K562 (cell line): ENCODE data around the gene GARNL3. TPM values are rescaled to one million over a fixed set of nuclear protein-coding genes. Genes with fewer than 3 reads are reported as not detected.

Source experiments
- EP400 ChIP-seq: fragments of 450-650 bp; IDR thresholded peaks from 2 replicates; pipeline ENCODE4 v1.6.1; 2017; ENCODE audit warnings: antibody characterized with exemption, mild to moderate bottlenecking, moderate library complexity
- FUS ChIP-seq: fragments of 200-400 bp; formaldehyde crosslinking; optimal IDR thresholded peaks from 2 replicates; pipeline ENCODE3; 2017; ENCODE audit warnings: low read depth, low read length
- KDM5B ChIP-seq: fragments of 200-600 bp; sonication (generic); IDR thresholded peaks from 2 replicates; pipeline ENCODE4 v1.6.1; 2012; ENCODE audit warnings: low read depth, mild to moderate bottlenecking, moderate library complexity, low read length, control low read depth, inconsistent platforms; ENCODE audit not compliant: insufficient replicate concordance
- MCM5 ChIP-seq: fragments of 450-650 bp; IDR thresholded peaks from 2 replicates; pipeline ENCODE4 v1.6.1; 2016; ENCODE audit warnings: low read depth
- PRMT5 ChIP-seq: sonication (generic); formaldehyde crosslinking; IDR thresholded peaks from 2 replicates; pipeline ENCODE4 v1.5.0; 2020; ENCODE audit warnings: missing genetic modification reagents
- SLC30A9 ChIP-seq: fragments of 250-450 bp; sonication (Bioruptor Pico); IDR thresholded peaks from 2 replicates; pipeline ENCODE4 v1.8.0; 2022; ENCODE audit warnings: mild to moderate bottlenecking, moderate library complexity
- SRSF3 ChIP-seq: fragments of 200-400 bp; formaldehyde crosslinking; IDR thresholded peaks from 2 replicates; pipeline ENCODE4 v1.6.1; 2016; ENCODE audit warnings: mild to moderate bottlenecking, low read length, moderate library complexity; ENCODE audit not compliant: insufficient read depth
- polyA plus RNA-seq, 8 experiments: library from polyadenylated mRNA; depleted of rRNA in 4 of 8; stranded (reverse) in 5 of 8; unstranded in 3 of 8; fragments of >200 nt; fragmentation: Nextera tagmentation in 2 of 8; fragmentation: Illumina TruSeq in 1 of 8; extraction: Ambion mirVana in 2 of 8; extraction: Trizol in 1 of 8; gene quantifications; 2 replicates each; pipeline versions ENCODE4 v1.2.1 to v1.2.3, GENCODE V29; 2011 to 2014; ENCODE audit warnings: inconsistent platforms in 1 of 8, missing spikeins in 1 of 8
- total RNA-seq, 7 experiments: library from RNA; depleted of rRNA in 6 of 7; stranded (reverse); fragments of >200 nt in 6 of 7; fragmentation: Illumina TruSeq in 2 of 7; extraction: Trizol in 2 of 7; gene quantifications; 2 replicates each; pipeline versions ENCODE4 v1.2.1 to v1.2.3, GENCODE V29; 2011 to 2021; ENCODE audit warnings: low replicate concordance in 1 of 7
- TF ChIP-seq, protein P1 (sequence below): fragments of 450-650 bp; IDR thresholded peaks from 2 replicates; pipeline ENCODE4 v1.6.1; 2014; ENCODE audit warnings: low read depth, mild to moderate bottlenecking, moderate library complexity, borderline replicate concordance
- TF ChIP-seq, protein P2 (sequence below): IDR thresholded peaks from 2 replicates; pipeline ENCODE4 v1.6.1; 2014; ENCODE audit warnings: antibody characterized with exemption
- TF ChIP-seq, protein P3 (sequence below): fragments of 250-450 bp; sonication (Bioruptor Pico); IDR thresholded peaks from 2 replicates; pipeline ENCODE4 v1.4.0; 2020; ENCODE audit warnings: mild to moderate bottlenecking, moderate library complexity
- TF ChIP-seq, protein P4 (sequence below): fragments of 250-450 bp; sonication (Bioruptor Pico); IDR thresholded peaks from 2 replicates; pipeline ENCODE4 v1.5.0; 2021; ENCODE audit warnings: mild to moderate bottlenecking, moderate library complexity
- TF ChIP-seq, protein P5 (sequence below): fragments of 450-650 bp; formaldehyde crosslinking; IDR thresholded peaks from 2 replicates; pipeline ENCODE4 v1.4.0; 2022; ENCODE audit warnings: missing genetic modification characterization
- TF ChIP-seq, protein P6 (sequence below): sonication (generic); formaldehyde crosslinking; IDR thresholded peaks from 2 replicates; pipeline ENCODE4 v1.8.1; 2023; ENCODE audit warnings: mild to moderate bottlenecking, missing genetic modification reagents

Gene GARNL3
- total and polyA plus RNA-seq, 9 of the 15 experiments (the other 6 are each of a cell fraction or from before 2014, with no cell fraction given), result 0.35 to 2.7 (median 1.6) TPM

DNA sequence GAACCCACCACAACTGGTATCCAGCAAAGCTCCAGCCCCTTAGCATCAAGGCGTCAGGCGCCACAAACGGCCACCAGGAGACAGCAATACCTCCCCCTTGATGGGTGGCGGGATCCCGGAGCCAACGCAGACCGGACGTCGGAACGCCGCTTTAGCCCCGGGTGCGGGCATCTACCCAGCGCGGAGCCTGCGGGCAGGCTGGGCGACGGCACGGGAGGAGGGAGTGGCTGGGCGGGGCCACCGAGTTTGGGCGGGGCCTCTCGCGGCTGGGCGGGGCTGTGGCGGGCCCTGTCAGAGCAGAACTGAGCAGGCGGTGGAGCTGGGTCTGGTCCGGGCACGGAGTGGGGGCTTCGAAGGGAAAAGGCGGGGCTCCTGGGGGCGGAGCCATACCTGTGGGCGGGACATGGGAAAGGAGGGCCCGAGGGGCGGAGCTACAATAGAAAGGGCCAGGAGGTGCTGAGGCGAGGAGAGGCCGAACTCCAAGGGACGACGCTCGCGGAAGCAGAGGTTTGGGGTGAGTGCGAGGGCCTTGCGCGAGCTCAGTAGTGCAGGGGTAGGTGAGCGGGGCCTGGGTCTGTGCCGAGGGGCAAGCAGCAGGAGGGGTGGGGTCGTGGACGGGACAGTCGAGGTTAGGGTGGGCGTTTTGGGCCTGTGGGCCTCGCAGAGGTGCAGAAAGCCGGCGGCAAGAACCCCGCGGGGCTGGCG is 40.2 kb upstream of the GARNL3 start (continued):
- TF ChIP-seq, protein P1, sequence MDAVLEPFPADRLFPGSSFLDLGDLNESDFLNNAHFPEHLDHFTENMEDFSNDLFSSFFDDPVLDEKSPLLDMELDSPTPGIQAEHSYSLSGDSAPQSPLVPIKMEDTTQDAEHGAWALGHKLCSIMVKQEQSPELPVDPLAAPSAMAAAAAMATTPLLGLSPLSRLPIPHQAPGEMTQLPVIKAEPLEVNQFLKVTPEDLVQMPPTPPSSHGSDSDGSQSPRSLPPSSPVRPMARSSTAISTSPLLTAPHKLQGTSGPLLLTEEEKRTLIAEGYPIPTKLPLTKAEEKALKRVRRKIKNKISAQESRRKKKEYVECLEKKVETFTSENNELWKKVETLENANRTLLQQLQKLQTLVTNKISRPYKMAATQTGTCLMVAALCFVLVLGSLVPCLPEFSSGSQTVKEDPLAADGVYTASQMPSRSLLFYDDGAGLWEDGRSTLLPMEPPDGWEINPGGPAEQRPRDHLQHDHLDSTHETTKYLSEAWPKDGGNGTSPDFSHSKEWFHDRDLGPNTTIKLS, result no peak
- TF ChIP-seq EP400 (no peak), SLC30A9 (no peak), SRSF3 (no peak), KDM5B (no peak), PRMT5 (CRISPR knock-in tag) (no peak), MCM5 (no peak), FUS (no peak)
- TF ChIP-seq, protein P2, sequence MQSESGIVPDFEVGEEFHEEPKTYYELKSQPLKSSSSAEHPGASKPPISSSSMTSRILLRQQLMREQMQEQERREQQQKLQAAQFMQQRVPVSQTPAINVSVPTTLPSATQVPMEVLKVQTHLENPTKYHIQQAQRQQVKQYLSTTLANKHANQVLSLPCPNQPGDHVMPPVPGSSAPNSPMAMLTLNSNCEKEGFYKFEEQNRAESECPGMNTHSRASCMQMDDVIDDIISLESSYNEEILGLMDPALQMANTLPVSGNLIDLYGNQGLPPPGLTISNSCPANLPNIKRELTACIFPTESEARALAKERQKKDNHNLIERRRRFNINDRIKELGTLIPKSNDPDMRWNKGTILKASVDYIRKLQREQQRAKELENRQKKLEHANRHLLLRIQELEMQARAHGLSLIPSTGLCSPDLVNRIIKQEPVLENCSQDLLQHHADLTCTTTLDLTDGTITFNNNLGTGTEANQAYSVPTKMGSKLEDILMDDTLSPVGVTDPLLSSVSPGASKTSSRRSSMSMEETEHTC, result no peak
- TF ChIP-seq, protein P3, sequence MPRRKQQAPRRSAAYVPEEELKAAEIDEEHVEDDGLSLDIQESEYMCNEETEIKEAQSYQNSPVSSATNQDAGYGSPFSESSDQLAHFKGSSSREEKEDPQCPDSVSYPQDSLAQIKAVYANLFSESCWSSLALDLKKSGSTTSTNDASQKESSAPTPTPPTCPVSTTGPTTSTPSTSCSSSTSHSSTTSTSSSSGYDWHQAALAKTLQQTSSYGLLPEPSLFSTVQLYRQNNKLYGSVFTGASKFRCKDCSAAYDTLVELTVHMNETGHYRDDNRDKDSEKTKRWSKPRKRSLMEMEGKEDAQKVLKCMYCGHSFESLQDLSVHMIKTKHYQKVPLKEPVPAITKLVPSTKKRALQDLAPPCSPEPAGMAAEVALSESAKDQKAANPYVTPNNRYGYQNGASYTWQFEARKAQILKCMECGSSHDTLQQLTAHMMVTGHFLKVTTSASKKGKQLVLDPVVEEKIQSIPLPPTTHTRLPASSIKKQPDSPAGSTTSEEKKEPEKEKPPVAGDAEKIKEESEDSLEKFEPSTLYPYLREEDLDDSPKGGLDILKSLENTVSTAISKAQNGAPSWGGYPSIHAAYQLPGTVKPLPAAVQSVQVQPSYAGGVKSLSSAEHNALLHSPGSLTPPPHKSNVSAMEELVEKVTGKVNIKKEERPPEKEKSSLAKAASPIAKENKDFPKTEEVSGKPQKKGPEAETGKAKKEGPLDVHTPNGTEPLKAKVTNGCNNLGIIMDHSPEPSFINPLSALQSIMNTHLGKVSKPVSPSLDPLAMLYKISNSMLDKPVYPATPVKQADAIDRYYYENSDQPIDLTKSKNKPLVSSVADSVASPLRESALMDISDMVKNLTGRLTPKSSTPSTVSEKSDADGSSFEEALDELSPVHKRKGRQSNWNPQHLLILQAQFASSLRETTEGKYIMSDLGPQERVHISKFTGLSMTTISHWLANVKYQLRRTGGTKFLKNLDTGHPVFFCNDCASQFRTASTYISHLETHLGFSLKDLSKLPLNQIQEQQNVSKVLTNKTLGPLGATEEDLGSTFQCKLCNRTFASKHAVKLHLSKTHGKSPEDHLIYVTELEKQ, result no peak
- TF ChIP-seq, protein P4, sequence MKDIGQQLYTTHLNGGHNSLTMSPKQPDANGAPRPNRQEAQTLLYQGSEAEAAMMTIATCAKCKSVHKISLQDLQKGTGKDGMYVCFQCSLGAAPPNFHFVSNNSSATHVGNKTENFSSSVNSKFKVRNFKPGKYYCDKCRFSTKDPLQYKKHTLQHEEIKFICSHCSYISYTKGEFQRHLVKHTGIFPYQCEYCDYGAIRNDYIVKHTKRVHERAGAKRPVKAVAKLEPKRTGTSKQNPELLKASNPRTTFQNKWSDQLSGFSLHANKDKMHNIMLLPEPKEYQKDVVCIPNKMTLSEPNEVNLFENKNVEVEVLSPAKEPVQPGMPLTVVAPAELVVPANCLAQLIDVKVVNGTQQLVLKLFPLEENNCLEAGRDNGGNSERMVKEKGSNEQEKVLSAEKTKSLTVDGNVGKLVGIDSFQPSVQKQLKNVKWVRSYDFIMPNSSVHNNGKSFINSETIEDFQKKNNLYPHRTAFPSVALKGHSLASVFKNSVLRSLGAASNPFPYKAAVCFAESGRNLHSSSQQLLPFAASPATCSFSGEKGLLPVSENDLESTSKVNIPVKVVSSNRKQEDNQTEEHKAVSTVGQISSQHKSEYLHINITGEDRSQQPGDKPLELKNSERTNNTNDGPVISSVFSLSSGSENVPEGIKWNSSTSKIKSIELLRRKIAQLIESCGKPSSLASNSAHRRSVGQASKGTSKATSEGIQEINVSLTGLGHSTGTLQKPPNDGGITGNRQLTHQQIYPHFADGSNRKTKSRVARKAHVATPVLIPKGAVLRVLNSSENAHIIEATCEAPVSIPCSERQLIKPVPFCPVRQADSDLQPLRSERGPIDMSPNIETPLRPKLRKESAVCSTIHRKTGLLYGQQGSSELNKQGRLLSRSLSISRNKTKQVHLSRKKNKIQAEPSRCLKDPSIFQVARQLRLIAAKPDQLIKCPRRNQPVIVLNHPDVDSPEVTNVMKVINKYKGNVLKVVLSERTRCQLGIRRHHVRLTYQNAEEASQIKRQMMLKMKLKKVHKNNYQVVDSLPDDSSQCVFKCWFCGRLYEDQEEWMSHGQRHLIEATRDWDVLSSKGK (CRISPR knock-in tag), result no peak
- TF ChIP-seq, protein P5, sequence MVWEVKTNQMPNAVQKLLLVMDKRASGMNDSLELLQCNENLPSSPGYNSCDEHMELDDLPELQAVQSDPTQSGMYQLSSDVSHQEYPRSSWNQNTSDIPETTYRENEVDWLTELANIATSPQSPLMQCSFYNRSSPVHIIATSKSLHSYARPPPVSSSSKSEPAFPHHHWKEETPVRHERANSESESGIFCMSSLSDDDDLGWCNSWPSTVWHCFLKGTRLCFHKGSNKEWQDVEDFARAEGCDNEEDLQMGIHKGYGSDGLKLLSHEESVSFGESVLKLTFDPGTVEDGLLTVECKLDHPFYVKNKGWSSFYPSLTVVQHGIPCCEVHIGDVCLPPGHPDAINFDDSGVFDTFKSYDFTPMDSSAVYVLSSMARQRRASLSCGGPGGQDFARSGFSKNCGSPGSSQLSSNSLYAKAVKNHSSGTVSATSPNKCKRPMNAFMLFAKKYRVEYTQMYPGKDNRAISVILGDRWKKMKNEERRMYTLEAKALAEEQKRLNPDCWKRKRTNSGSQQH (CRISPR knock-in tag), result no peak
- TF ChIP-seq, protein P6, sequence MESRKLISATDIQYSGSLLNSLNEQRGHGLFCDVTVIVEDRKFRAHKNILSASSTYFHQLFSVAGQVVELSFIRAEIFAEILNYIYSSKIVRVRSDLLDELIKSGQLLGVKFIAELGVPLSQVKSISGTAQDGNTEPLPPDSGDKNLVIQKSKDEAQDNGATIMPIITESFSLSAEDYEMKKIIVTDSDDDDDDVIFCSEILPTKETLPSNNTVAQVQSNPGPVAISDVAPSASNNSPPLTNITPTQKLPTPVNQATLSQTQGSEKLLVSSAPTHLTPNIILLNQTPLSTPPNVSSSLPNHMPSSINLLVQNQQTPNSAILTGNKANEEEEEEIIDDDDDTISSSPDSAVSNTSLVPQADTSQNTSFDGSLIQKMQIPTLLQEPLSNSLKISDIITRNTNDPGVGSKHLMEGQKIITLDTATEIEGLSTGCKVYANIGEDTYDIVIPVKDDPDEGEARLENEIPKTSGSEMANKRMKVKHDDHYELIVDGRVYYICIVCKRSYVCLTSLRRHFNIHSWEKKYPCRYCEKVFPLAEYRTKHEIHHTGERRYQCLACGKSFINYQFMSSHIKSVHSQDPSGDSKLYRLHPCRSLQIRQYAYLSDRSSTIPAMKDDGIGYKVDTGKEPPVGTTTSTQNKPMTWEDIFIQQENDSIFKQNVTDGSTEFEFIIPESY (CRISPR knock-in tag), result no peak
